HEK293T (cell line): ENCODE results near the gene ZNF470.

Source experiments
- CTBP1 ChIP-seq: fragments of 450-650 bp; IDR thresholded peaks from 2 replicates; pipeline ENCODE4 v1.6.1; 2016; ENCODE audit warnings: borderline replicate concordance
- FOXK2 ChIP-seq: fragments of 450-650 bp; IDR thresholded peaks from 2 replicates; pipeline ENCODE4 v1.6.1; 2016; ENCODE audit warnings: mild to moderate bottlenecking
- FOXM1 ChIP-seq: fragments of 450-650 bp; IDR thresholded peaks from 2 replicates; pipeline ENCODE4 v1.6.1; 2017; ENCODE audit warnings: mild to moderate bottlenecking, borderline replicate concordance
- SUZ12 ChIP-seq: fragments of 450-650 bp; IDR thresholded peaks from 2 replicates; pipeline ENCODE4 v1.6.1; 2016; ENCODE audit warnings: mild to moderate bottlenecking

DNA sequence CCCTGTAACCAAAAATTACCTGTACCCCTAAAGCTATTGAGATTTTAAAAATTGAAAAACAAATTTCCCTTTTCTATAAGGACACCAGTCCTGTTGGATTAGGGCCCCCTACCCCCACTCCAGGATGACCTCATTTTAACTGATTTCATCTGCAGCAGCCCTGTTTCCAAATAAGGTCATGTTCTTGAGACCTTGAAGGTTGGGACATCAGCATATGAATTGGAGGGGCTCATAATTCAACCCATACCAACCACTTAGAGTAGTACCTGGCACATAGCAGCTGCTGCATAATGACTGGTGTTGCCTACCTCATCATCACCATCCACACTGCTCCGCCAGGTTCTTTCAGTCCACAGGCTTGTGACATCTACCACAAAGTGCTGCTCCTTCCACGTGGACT, 45.5 kb downstream of the ZNF470 start:
- no peak for TF ChIP-seq FOXK2
- TF ChIP-seq SUZ12, result no peak
- no peak for TF ChIP-seq FOXM1
- TF ChIP-seq CTBP1, result no peak
